Aorta (tissue), 5 donors: ENCODE results near the gene AKAP13. TPM values are rescaled to one million over a fixed set of nuclear protein-coding genes. Genes with fewer than 3 reads are reported as not detected.

Experiments
- ATAC-seq: fragments of 200-7000 bp; cut with Tn5 transposase; one replicate; pipeline ENCODE4 v1.9.1; 2022; ENCODE audit warnings: moderate library complexity; ENCODE audit not compliant: low FRiP score
- DNase-seq, 2 donors: peaks; one replicate each; pipeline ENCODE4 v3.0.0-alpha.2; 2020
- H3K27ac ChIP-seq, 2 donors: one replicate each; pipeline ENCODE4 v1.5.1; 2013; ENCODE audit warnings: low read length in 2 of 2, mild to moderate bottlenecking in 2 of 2, moderate library complexity in 2 of 2, control low read depth in 1 of 2, inconsistent platforms in 1 of 2, low read depth in 1 of 2
- H3K27me3 ChIP-seq, 2 donors: one replicate each; pipeline ENCODE4 v1.6.1; 2013; ENCODE audit warnings: control low read depth in 1 of 2, low read length in 1 of 2, mild to moderate bottlenecking in 1 of 2, moderate library complexity in 1 of 2; ENCODE audit not compliant: insufficient read depth in 2 of 2, control insufficient read depth in 1 of 2
- H3K36me3 ChIP-seq, 2 donors: one replicate each; pipeline ENCODE4 v1.6.1; 2013; ENCODE audit warnings: control low read depth in 1 of 2, low read length in 1 of 2, mild to moderate bottlenecking in 1 of 2; ENCODE audit not compliant: insufficient read depth in 2 of 2, control insufficient read depth in 1 of 2
- H3K4me1 ChIP-seq, 2 donors: one replicate each; pipeline ENCODE4 v1.6.1; 2013; ENCODE audit warnings: low read length in 2 of 2, control low read depth in 1 of 2, mild to moderate bottlenecking in 1 of 2, moderate library complexity in 1 of 2; ENCODE audit not compliant: insufficient read depth in 2 of 2, control insufficient read depth in 1 of 2
- H3K4me3 ChIP-seq, 2 donors: one replicate each; pipeline ENCODE4 v1.5.1; 2013; ENCODE audit warnings: low read length in 2 of 2, control low read depth in 1 of 2, mild to moderate bottlenecking in 1 of 2
- H3K9me3 ChIP-seq: one replicate; pipeline ENCODE4 v1.6.1; 2013; ENCODE audit warnings: mild to moderate bottlenecking, low read length; ENCODE audit not compliant: control insufficient read depth
- WGBS, 2 donors: extraction: QIAGEN DNeasy Blood & Tissue Kit; methylation state at CpG; one replicate each; pipeline ENCODE4 v1.1.7; 2013; 5-methylcytosine and 5-hydroxymethylcytosine counted together
- intact Hi-C, 2 donors: fragments of 100-400 bp; cut with DNase I; formaldehyde crosslinking; loops; one replicate each; pipeline versions ENCODE4 v1.14.2 to v1.15.0; 2022
- polyA plus RNA-seq, 2 donors: library from polyadenylated mRNA; stranded (reverse); fragments of 200-250 nt; gene quantifications; one replicate each; pipeline ENCODE4 v1.2.3, GENCODE V29; 2013
- total RNA-seq, 2 donors: library from RNA; stranded (reverse); fragmentation: NEBNext Ultra II Directional; extraction: Animal tissue kit (Norgen Biotek cat#: 25700); gene quantifications; one replicate each; pipeline ENCODE4 v1.2.1, GENCODE V29; 2021
- donor health status: healthy with polysubstance abuse.
- donor health status: Bipolar disorder and iron deficiency.
- donor health status: DM: no; HTN: no; CAD: no.
- donor health status: DM: no; HTN: no; CAD: no.
- donor health status: DM: yes; HTN: yes; CAD: no.

The AKAP13 gene
- total and polyA plus RNA-seq, 4 donors = 29.6 to 267 (median 138) TPM

- H3K36me3 ChIP-seq = no peaks in the 10 kb centered on the region
- 2 to 3% methylated on average over 2 of the region's 2 CpGs for WGBS, 2 donors
- no peak overlapping the region for H3K4me3 ChIP-seq
- intact Hi-C loops = no loop called here
- H3K27me3 ChIP-seq = no peaks in the 10 kb centered on the region
- no peaks in the 10 kb centered on the region for H3K9me3 ChIP-seq
- H3K4me1 ChIP-seq = peaks cover 0 to 5% of the 10 kb centered on the region in 2 donors
- ATAC-seq (no peak), DNase-seq (no peak)
- H3K27ac ChIP-seq = peak overlapping the region; percentile 15 to 88
Measured at GRCh38 chr15:85606738-85607137, 226.3 kb downstream of the AKAP13 start.

- Histone ChIP-seq H3K27me3 (no peaks in the 10 kb centered on the region), H3K4me1 (peaks cover 0 to 5% of the 10 kb centered on the region in 2 donors), H3K9me3 (no peaks in the 10 kb centered on the region), H3K36me3 (no peaks in the 10 kb centered on the region), H3K4me3 (no peak overlapping the region), H3K27ac (peak overlapping the region in 1 of 2 donors; percentile 15)
- WGBS, 2 donors = 7 to 9% methylated on average over 2 of the region's 2 CpGs
- no peak for DNase-seq
- intact Hi-C loops = no loop called here
- ATAC-seq = no peak
Measured at GRCh38 chr15:85607141-85607806, 226.9 kb downstream of the AKAP13 start.

- WGBS, 2 donors = 0 to 6% methylated on average over 1 of the region's 1 CpG
- Histone ChIP-seq H3K27ac (peak overlapping the region in 1 of 2 donors; percentile 76), H3K9me3 (no peaks in the 10 kb centered on the region), H3K4me3 (no peak overlapping the region), H3K4me1 (peaks cover 0 to 5% of the 10 kb centered on the region in 2 donors), H3K27me3 (no peaks in the 10 kb centered on the region), H3K36me3 (no peaks in the 10 kb centered on the region)
- peak; percentile 89 for ATAC-seq
- DNase-seq = no peak
- intact Hi-C loops = no loop called here
Measured at GRCh38 chr15:85607842-85608241, 227.4 kb downstream of the AKAP13 start.

GRCh38 chr15:85609492-85609891 lies 229.1 kb downstream of the AKAP13 start:
- 93 to 96% methylated on average over 3 of the region's 3 CpGs for WGBS, 2 donors
- intact Hi-C loops = no loop called here
- Histone ChIP-seq H3K4me3 (no peak overlapping the region), H3K4me1 (peaks cover 0 to 5% of the 10 kb centered on the region in 2 donors), H3K27me3 (no peaks in the 10 kb centered on the region), H3K36me3 (no peaks in the 10 kb centered on the region), H3K27ac (no peak overlapping the region), H3K9me3 (no peaks in the 10 kb centered on the region)
- ATAC-seq (no peak), DNase-seq (no peak)

DNA sequence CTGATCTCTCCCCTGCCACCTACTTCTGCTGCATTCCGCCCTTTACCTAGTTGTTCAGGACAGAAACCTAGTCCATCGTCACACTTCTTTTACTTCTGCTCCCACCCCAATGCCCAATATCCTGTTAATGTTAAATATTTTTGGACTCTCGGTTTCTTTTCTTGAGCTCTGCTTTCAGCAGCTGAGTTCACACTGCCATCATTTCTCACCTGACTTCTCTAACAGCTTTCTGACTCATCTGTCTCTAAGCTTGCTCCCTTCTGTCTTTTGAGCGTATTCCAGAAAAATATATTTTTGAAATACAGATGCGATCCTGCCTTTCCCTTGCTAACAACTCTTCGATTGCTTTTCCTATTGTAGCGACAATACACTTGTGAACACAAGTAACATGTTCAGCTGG lies 231.0 kb downstream of the AKAP13 start:
- no peak for ATAC-seq
- Histone ChIP-seq H3K9me3 (no peaks in the 10 kb centered on the region), H3K4me1 (peaks cover 0 to 5% of the 10 kb centered on the region in 2 donors), H3K4me3 (no peak overlapping the region), H3K27me3 (no peaks in the 10 kb centered on the region), H3K36me3 (no peaks in the 10 kb centered on the region), H3K27ac (no peak overlapping the region)
- intact Hi-C loops = no loop called here
- 97 to 98% methylated on average over 7 of the region's 7 CpGs for WGBS, 2 donors
- no peak for DNase-seq

DNA sequence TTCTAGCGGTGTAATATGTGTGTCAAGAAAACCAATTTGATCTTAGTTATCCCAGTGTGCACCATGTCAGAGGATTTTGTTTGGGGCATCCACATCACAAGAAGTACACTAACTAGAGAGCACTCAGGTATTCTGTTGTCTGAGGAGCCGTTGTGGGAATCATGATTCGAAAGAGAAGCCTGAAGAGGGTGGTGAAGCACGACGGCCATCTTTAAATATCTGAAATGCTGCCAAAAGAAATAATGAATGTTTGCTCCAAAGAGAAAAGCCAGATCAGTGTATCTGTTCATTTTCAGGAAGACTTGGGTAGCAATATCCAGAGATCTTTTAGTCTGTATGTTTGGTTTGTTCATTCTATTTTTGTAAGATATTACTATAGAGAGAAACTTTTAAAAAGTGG lies 233.7 kb downstream of the AKAP13 start:
- WGBS, 2 donors = 17 to 19% methylated on average over 5 of the region's 5 CpGs
- H3K27ac ChIP-seq = no peak overlapping the region
- H3K4me1 ChIP-seq = peaks cover 2 to 12% of the 10 kb centered on the region in 2 donors
- no peaks in the 10 kb centered on the region for H3K9me3 ChIP-seq
- DNase-seq (no peak), ATAC-seq (no peak)
- H3K27me3 ChIP-seq = no peaks in the 10 kb centered on the region
- intact Hi-C loops = no loop called here
- no peak overlapping the region for H3K4me3 ChIP-seq
- no peaks in the 10 kb centered on the region for H3K36me3 ChIP-seq

DNA sequence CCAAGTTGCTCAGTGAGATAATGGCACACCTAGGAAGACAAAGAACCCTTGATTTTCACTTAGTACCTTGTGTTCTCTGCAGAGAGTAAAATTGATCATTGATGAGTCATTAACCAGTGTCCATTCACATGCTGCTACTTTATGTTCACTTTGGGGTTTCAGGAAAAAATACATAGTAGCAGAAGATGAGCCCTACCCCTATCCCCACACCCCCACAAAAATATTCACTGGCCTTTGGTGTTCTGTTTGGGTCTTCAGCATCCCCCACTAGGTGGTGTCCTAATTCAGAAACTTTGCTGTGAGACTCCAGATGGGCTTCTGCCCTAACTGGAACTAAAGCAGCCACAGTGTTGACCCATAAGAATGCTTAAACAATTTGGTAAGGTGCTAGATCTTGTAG lies 235.5 kb downstream of the AKAP13 start:
- Histone ChIP-seq H3K27me3 (no peaks in the 10 kb centered on the region), H3K36me3 (no peaks in the 10 kb centered on the region), H3K4me3 (no peak overlapping the region), H3K4me1 (peaks cover 2 to 12% of the 10 kb centered on the region in 2 donors), H3K27ac (no peak overlapping the region), H3K9me3 (no peaks in the 10 kb centered on the region)
- ATAC-seq = no peak
- no peak for DNase-seq
- intact Hi-C loops = loop anchor here in 1 of 2 donors (5.0 kb wide), 1 partner anchor 91 kb away; no protein-coding TSS in a partner anchor

DNA sequence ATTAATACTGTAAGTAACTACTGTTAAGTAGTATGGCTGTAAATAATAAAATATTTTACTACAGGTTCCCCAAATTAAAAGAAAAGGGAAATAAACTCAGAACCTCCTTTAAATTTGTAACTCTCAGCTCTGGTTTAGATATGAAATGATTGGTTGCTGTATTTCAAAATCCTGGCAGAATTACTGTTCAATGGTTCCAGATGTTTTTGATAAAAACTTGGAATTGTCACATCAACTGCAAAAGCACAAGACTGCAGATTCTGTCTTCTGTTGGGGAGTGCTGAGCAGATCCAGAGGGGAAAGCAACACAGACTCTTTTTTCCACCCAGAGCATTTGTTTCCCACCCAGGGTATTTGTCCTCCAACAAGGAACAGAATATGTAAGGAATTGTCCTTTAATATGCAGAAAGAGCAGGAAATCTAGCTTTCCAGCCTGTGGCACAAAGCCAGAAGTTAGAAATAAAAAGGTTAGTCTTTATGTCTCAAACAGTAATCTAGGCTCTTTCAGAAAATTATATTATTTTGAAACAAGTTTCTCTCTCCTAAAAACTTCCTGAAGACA lies 236.2 kb downstream of the AKAP13 start:
- no peak overlapping the region for H3K4me3 ChIP-seq
- peaks cover 3 to 12% of the 10 kb centered on the region in 2 donors for H3K4me1 ChIP-seq
- H3K36me3 ChIP-seq = no peaks in the 10 kb centered on the region
- ATAC-seq (peak; percentile 23), DNase-seq (no peak)
- no peak overlapping the region for H3K27ac ChIP-seq
- H3K9me3 ChIP-seq = no peaks in the 10 kb centered on the region
- no peaks in the 10 kb centered on the region for H3K27me3 ChIP-seq
- intact Hi-C loops = loop anchor here in 1 of 2 donors (5.0 kb wide), 1 partner anchor 91 kb away; no protein-coding TSS in a partner anchor

DNA sequence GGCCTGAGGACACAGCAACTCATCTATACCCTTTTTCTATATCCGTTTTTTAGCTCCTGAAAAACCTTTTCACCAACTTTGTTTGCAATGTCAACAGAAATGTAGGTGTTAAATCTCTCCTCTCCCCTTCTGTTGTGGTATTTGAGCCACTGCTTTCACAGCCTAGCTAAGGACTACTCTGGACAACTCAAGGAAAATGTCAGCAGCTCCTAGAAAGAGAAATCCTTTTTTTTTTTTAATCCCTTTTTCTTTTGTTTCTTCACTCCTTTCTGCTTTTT lies 237.8 kb downstream of the AKAP13 start:
- H3K4me3 ChIP-seq = peak overlapping the region in 1 of 2 donors; percentile 1
- DNase-seq (no peak), ATAC-seq (no peak)
- H3K4me1 ChIP-seq = peaks cover 3 to 12% of the 10 kb centered on the region in 2 donors
- peak overlapping the region; percentile 55 to 97 for H3K27ac ChIP-seq
- intact Hi-C loops = loop anchor here in 1 of 2 donors (5.0 kb wide), 1 partner anchor 89 kb away; no protein-coding TSS in a partner anchor
- H3K27me3 ChIP-seq = no peaks in the 10 kb centered on the region
- 9 to 11% methylated on average over 1 of the region's 1 CpG for WGBS, 2 donors
- H3K9me3 ChIP-seq = no peaks in the 10 kb centered on the region
- H3K36me3 ChIP-seq = no peaks in the 10 kb centered on the region
